Activated T-cell treated with anti-CD3 and anti-CD28 coated beads, Interleukin-2, amount 50 U/mL, for 72 hours (primary cell): ENCODE data around the gene AMOTL2. TPM values are rescaled to one million over a fixed set of nuclear protein-coding genes. Genes with fewer than 3 reads are reported as not detected.

Experiments
- ATAC-seq, 2 donors: fragments of 150-1000 bp; cut with Tn5 transposase; replicated peaks in 1 of 2; 2 replicates each; pipeline ENCODE4 v1.10.0; 2021; ENCODE audit warnings: moderate library complexity in 2 of 2, mild to moderate bottlenecking in 1 of 2
- DNase-seq, 2 donors: peaks; one replicate each; pipeline ENCODE4 v3.0.0; 2021 to 2022; ENCODE audit warnings: mixed read lengths in 1 of 2
- H3K27ac Mint-ChIP-seq: one replicate; pipeline ENCODE4 v1.8.0; 2022; ENCODE audit warnings: mild to moderate bottlenecking, moderate library complexity, mixed read lengths
- H3K27me3 Mint-ChIP-seq: one replicate; pipeline ENCODE4 v1.8.0; 2022; ENCODE audit warnings: low read depth, mixed read lengths
- H3K36me3 Mint-ChIP-seq, 2 donors: one replicate each; pipeline ENCODE4 v1.8.0; 2022; ENCODE audit warnings: mixed read lengths in 2 of 2, mild to moderate bottlenecking in 1 of 2; ENCODE audit not compliant: insufficient read depth in 2 of 2
- H3K4me1 Mint-ChIP-seq: one replicate; pipeline ENCODE4 v1.8.0; 2022; ENCODE audit warnings: low read depth, mixed read lengths
- H3K4me3 Mint-ChIP-seq, 2 donors: one replicate each; pipeline ENCODE4 v1.8.0; 2022; ENCODE audit warnings: mild to moderate bottlenecking in 2 of 2, mixed read lengths in 2 of 2, moderate library complexity in 2 of 2
- H3K9me3 Mint-ChIP-seq, 2 donors: one replicate each; pipeline ENCODE4 v1.8.0; 2022; ENCODE audit warnings: mixed read lengths in 2 of 2
- total RNA-seq, 2 donors: library from RNA; stranded (reverse); gene quantifications; one replicate each; pipeline ENCODE4 v1.2.3, GENCODE V29; 2022

The AMOTL2 gene
- total RNA-seq, 2 donors from 2014 or later = 0.07 TPM; not detected in 1

DNA sequence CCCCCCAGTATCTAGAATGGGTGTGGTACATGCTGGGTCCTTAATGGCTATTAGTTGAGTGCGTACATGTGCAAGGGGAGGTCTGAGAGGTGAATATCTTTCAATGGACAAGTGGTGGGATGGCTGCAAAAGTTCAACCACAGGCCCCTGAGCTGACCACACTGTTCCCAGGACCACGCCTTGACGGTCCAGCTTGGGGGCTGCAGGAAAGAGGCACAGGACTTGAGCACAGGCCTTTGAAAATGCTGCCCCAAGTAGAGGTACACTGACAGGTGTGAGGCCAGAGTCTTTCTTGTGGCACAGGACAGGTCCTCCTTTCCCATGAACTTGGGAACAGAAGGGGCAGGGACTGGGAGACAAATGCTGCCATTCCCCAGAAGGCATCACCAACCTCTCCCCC is 24.0 kb downstream of the AMOTL2 start:
- peaks cover 7% of the 10 kb centered on the region for H3K4me1 Mint-ChIP-seq
- H3K4me3 Mint-ChIP-seq = no peak overlapping the region
- no peak for ATAC-seq
- no peaks in the 10 kb centered on the region for H3K36me3 Mint-ChIP-seq
- H3K27me3 Mint-ChIP-seq = peaks cover 2% of the 10 kb centered on the region
- DNase-seq = no peak
- peaks cover 2 to 3% of the 10 kb centered on the region in 2 donors for H3K9me3 Mint-ChIP-seq
- H3K27ac Mint-ChIP-seq = no peak overlapping the region

DNA sequence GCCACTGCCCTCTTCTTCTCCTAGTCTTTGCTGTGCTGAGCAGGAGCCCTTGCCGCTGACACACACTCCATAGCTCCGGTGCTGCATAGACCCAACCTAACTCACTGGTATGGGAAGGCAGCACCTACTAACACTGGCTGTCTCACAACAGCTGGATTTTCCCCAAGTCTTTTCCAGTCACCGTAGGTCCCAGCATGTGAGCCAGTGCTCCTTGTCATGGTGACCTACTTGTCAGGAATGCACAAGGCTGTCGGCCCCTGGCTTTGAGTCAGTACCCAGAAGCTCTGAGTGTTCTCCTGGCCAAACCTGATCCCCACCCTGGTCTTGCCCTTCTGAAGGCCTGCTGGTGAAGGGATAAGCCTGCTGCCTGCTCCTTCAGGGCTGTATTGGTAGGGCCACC is 25.7 kb downstream of the AMOTL2 start:
- H3K27me3 Mint-ChIP-seq = peaks cover 5% of the 10 kb centered on the region
- H3K4me3 Mint-ChIP-seq = no peak overlapping the region
- ATAC-seq (no peak), DNase-seq (no peak)
- H3K27ac Mint-ChIP-seq = no peak overlapping the region
- no peaks in the 10 kb centered on the region for H3K36me3 Mint-ChIP-seq
- peaks cover 2 to 3% of the 10 kb centered on the region in 2 donors for H3K9me3 Mint-ChIP-seq
- H3K4me1 Mint-ChIP-seq = peaks cover 7% of the 10 kb centered on the region

DNA sequence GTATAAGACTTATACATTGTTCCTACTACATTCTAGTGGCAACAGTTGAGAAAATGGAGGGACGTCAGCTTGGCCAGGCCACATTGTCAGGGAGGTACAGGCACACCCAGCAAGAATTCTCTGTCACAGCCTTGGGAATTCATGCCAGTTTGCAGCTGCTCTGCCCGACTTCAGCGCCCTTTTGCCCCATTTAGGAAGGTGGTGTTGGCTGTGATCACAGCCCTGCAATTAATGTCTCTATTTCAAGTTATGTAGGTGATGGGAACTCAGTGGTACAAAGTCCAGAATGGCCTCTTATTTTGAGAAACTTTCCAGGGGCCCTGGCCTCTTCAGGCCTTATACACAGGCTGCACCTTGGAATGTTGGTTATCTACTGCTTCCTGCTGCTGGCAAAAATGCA is 26.7 kb downstream of the AMOTL2 start:
- no peak overlapping the region for H3K4me3 Mint-ChIP-seq
- peaks cover 5% of the 10 kb centered on the region for H3K27me3 Mint-ChIP-seq
- H3K9me3 Mint-ChIP-seq = peaks cover 2 to 3% of the 10 kb centered on the region in 2 donors
- no peak overlapping the region for H3K27ac Mint-ChIP-seq
- no peaks in the 10 kb centered on the region for H3K36me3 Mint-ChIP-seq
- DNase-seq = no peak
- H3K4me1 Mint-ChIP-seq = peaks cover 7% of the 10 kb centered on the region
- no peak for ATAC-seq

DNA sequence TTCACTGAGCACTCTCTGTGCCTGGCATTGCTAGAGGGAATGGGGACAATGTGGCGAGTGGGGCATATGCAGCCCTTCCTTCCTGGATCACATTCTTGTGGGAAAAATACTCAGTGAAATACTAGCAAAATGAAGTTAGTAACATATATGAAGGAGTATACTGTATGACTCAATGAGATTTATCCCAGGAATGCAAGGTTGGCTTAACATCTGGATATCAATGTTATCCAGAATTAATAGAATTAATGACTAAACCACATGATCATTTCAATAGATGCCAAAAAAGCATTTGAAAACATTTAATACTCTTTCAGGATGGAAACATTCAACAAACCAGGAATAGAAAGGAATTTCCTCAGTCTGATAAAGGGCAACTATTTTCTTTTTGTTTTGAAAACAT is 27.5 kb downstream of the AMOTL2 start:
- DNase-seq (no peak), ATAC-seq (no peak)
- no peak overlapping the region for H3K4me3 Mint-ChIP-seq
- H3K27me3 Mint-ChIP-seq = peaks cover 5% of the 10 kb centered on the region
- peaks cover 1% of the 10 kb centered on the region for H3K4me1 Mint-ChIP-seq
- H3K36me3 Mint-ChIP-seq = no peaks in the 10 kb centered on the region
- H3K9me3 Mint-ChIP-seq = peaks cover 2 to 3% of the 10 kb centered on the region in 2 donors
- H3K27ac Mint-ChIP-seq = no peak overlapping the region

DNA sequence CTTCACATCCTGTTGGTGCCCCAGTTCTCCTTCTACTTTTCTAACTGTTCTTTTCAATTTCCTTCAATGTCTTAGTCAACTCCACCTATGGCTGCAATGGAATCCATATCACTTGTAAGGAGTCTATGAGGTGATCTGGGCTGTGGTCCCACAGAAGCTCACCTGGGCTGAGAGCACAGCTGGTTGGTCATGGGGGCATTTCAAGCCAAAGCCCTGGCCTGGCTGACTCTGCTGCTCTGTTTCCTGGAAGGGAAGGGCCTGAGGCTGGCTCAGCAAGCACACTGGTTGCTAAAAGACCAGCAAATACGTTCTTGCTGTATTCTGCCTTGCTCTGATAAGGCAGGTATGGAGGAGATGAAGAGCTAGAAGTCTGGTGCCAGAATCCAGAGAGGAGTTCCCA is 29.0 kb downstream of the AMOTL2 start:
- Mint-ChIP-seq H3K36me3 (no peaks in the 10 kb centered on the region), H3K27ac (no peak overlapping the region), H3K4me1 (no peaks in the 10 kb centered on the region), H3K27me3 (peaks cover 5% of the 10 kb centered on the region), H3K4me3 (no peak overlapping the region), H3K9me3 (peaks cover 2 to 3% of the 10 kb centered on the region in 2 donors)
- DNase-seq = no peak
- ATAC-seq = no peak

DNA sequence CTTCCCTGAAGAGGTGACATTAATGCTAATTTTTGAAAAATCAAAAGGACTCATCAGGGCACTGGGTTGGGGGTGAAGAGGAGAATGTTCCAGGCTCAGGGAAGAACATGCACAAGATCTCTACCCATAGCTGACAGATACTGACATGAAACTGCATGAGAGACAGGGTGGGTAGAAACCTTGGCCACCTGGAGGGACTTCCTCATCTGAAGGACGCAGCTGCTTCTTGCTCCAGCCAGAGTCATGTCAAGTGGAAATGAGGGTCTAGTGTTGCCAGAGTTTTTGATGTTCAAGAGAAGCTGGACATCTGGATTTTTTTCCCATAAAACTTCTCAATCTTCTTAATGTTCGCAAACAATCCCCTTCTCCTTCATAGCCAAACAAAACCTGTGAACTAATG is 29.7 kb downstream of the AMOTL2 start:
- ATAC-seq = no peak
- Mint-ChIP-seq H3K9me3 (peaks cover 2 to 3% of the 10 kb centered on the region in 2 donors), H3K4me3 (no peak overlapping the region), H3K4me1 (no peaks in the 10 kb centered on the region), H3K36me3 (no peaks in the 10 kb centered on the region), H3K27me3 (peaks cover 5% of the 10 kb centered on the region), H3K27ac (no peak overlapping the region)
- no peak for DNase-seq

DNA sequence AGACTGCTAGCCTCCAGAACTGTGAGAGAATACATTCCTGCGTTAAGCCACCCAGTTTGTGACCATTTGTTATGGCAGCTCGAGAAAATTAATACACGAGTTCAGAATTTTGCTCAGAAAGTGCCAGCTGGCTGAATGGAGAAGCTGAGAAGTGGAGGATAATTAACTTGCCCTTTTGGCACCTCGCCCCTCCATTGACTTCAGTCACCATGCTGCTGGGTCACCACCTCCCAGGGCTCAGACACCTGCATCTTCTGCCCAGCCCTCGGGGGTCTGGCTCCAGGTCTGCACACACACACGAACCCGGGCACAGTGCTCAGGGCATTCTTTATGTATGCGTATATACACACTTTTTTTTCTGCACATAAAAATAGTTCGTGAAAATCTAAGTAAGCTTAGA is 32.0 kb downstream of the AMOTL2 start:
- no peaks in the 10 kb centered on the region for H3K36me3 Mint-ChIP-seq
- H3K4me1 Mint-ChIP-seq = no peaks in the 10 kb centered on the region
- H3K4me3 Mint-ChIP-seq = no peak overlapping the region
- ATAC-seq (no peak), DNase-seq (no peak)
- peaks cover 0 to 3% of the 10 kb centered on the region in 2 donors for H3K9me3 Mint-ChIP-seq
- peaks cover 5% of the 10 kb centered on the region for H3K27me3 Mint-ChIP-seq
- no peak overlapping the region for H3K27ac Mint-ChIP-seq

DNA sequence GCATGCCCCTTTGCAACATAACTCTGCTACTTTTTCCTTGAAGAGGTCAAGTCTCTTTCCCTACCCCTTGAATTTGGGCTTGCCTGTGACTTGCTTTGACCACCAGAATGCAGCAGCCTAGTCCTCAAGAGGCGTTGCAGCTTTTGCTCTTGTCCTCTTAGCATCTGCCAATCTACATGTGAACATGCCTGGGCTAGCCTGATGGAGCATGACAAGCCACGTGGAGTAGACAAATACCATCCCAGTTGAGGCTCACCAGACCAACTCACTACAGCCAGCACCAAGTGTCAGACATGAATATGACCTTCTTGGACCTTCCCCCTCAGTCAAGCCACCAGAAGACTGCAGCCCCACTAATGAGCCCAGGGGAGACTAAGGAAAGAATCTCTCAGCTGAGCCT is 32.9 kb downstream of the AMOTL2 start:
- Mint-ChIP-seq H3K27ac (no peak overlapping the region), H3K9me3 (peaks cover 0 to under 1% of the 10 kb centered on the region in 2 donors), H3K4me1 (no peaks in the 10 kb centered on the region), H3K27me3 (peaks cover 5% of the 10 kb centered on the region), H3K4me3 (no peak overlapping the region), H3K36me3 (no peaks in the 10 kb centered on the region)
- ATAC-seq (no peak), DNase-seq (no peak)

DNA sequence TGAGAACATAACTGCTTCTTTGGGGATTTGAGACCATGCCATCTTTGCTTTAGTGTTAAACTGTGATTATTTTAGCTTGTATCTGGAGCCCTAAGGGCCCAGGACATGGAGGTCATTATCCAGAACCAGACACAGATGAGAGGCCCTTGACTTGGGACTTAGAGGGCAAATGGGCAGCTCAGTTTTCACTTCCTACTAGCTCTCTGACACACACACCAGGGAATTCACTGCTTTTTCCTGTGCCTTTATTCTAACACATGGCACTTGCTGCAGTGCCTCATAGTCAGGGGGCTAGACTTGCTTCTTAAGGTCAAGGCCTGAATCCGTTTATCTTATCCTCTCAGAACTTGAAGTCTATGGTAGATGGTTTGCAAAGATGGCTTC is 33.3 kb downstream of the AMOTL2 start:
- Mint-ChIP-seq H3K27ac (no peak overlapping the region), H3K27me3 (peaks cover 5% of the 10 kb centered on the region), H3K4me3 (no peak overlapping the region), H3K4me1 (no peaks in the 10 kb centered on the region), H3K9me3 (no peaks in the 10 kb centered on the region), H3K36me3 (no peaks in the 10 kb centered on the region)
- no peak for DNase-seq
- ATAC-seq = no peak

DNA sequence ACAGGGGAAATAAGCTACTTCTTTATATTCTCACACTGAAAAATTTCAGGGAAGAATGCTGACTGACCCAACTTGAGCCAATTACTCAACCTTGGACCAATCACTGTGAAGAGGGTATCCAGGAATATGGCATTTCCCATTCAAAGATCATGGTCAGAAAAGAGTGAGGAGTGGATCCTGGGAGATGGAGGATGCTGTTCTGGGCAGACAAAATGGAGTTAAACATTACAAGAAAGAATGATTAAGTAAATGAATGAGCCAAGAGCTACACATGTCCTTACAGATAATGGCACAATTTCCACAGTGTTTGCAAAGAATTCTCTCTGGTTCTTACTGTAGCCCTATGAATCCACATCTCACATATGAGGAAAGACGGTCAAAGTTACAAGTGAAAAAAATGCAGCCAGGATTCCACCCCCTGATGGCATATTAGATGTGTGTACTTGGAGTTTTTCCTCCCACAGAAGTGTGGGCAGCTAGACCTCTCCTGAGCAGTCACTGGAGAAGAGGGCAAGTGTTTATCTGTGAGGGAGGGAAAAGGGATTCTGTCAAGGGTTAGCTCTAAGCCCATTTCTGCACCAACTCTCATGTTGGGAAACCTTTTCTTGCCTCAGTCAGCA is 33.8 kb downstream of the AMOTL2 start:
- ATAC-seq (no peak), DNase-seq (no peak)
- Mint-ChIP-seq H3K4me3 (no peak overlapping the region), H3K36me3 (no peaks in the 10 kb centered on the region), H3K27me3 (peaks cover 5% of the 10 kb centered on the region), H3K9me3 (no peaks in the 10 kb centered on the region), H3K27ac (no peak overlapping the region), H3K4me1 (no peaks in the 10 kb centered on the region)

DNA sequence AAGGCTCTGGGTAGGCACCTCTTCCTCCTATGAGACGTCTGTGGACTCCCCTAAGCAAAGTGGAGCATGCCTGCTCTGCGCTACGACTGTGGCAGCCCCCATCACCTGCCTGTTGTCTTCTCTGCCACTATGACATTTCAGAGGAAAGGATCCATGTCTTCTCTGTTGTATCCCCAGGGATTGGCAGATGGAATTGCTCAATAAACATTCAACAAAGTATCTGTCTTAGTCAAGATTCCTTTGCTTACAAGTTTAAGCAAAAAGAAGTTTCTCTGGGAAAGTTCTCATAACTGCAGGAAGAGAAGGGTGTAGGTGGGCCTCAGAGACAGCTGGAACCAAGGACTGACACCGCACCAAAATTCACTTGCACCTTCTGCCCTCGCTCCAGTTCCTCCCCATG is 34.3 kb downstream of the AMOTL2 start:
- DNase-seq (no peak), ATAC-seq (no peak)
- no peaks in the 10 kb centered on the region for H3K4me1 Mint-ChIP-seq
- H3K27ac Mint-ChIP-seq = peak overlapping the region; percentile 27
- no peak overlapping the region for H3K4me3 Mint-ChIP-seq
- no peaks in the 10 kb centered on the region for H3K27me3 Mint-ChIP-seq
- no peaks in the 10 kb centered on the region for H3K36me3 Mint-ChIP-seq
- H3K9me3 Mint-ChIP-seq = no peaks in the 10 kb centered on the region

DNA sequence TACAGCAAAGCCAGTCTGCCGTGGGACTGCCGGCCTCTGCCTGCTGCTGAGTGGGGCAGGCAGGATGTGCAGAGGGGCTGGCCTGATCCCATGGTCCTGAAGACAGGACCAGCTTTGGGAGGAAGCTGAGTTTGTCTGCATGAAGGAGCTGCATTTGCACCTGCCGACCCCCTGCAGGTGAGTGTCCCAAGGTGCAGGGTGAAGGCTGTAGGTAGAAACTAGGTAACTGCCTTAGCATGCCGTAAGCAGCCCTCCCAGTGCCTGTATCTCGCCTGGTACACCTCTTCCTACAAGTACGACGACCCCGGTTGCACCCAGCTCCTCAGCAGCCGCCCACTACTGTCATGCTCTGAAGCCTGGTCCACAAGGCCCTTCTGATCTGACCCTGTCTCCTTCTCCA is 34.9 kb downstream of the AMOTL2 start:
- H3K9me3 Mint-ChIP-seq = no peaks in the 10 kb centered on the region
- H3K27ac Mint-ChIP-seq = no peak overlapping the region
- H3K4me3 Mint-ChIP-seq = no peak overlapping the region
- no peak for ATAC-seq
- H3K36me3 Mint-ChIP-seq = no peaks in the 10 kb centered on the region
- no peak for DNase-seq
- no peaks in the 10 kb centered on the region for H3K4me1 Mint-ChIP-seq
- H3K27me3 Mint-ChIP-seq = no peaks in the 10 kb centered on the region

DNA sequence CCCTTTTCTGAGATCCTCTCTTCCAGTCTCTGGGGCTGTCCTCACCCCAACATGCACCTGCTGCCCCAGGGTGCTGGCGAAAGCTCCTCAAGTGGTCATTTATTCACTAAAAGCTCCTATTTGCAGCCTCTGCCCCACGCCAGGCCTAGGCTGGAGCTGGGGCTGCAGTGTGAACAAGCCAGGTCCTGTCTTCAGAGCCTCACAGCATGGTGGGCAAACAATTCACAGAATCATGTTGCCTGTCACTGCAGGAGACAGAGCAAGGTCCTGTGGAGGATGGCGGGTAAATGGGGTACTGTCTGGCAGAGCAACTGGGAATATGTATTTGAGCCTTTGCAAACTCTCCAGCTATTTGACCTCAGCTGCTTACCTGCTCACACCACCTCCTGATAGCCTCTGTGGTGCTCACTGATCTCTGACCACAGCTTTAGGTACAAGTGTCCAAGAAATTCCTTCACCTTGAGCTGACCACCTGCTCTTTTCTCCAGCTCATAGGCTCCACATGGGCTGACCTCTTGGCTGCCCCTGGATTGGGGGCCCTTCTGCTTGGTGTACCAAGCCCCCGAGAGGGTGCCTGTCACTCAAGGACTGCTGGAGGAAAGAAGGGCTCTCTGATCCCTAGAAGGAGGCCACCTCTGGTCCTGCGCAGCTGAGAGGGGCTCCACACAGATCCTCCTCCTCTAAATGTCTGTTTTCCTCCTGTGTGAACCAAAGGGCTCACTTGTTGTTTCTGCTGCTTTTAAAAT is 35.6 kb downstream of the AMOTL2 start:
- H3K27ac Mint-ChIP-seq = no peak overlapping the region
- ATAC-seq (no peak), DNase-seq (no peak)
- H3K27me3 Mint-ChIP-seq = no peaks in the 10 kb centered on the region
- H3K9me3 Mint-ChIP-seq = no peaks in the 10 kb centered on the region
- H3K36me3 Mint-ChIP-seq = no peaks in the 10 kb centered on the region
- H3K4me1 Mint-ChIP-seq = no peaks in the 10 kb centered on the region
- no peak overlapping the region for H3K4me3 Mint-ChIP-seq

DNA sequence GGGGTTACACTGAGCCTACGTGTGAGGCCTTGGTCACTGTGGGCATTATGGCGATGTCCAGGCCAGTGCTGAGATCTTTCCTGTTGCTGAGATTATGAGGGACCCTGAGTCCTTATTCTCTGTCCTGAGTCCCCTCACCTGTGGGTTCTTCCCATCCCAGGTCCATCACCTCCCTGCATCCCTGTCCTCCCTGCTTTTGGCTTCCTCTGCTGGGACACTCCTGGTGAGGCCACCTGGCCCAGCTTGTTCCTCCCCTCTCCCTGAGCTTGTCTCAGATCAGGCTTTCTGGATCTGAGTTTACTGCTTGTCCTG is 36.1 kb downstream of the AMOTL2 start:
- Mint-ChIP-seq H3K4me3 (no peak overlapping the region), H3K36me3 (no peaks in the 10 kb centered on the region), H3K4me1 (no peaks in the 10 kb centered on the region), H3K9me3 (no peaks in the 10 kb centered on the region), H3K27ac (no peak overlapping the region), H3K27me3 (no peaks in the 10 kb centered on the region)
- no peak for DNase-seq
- ATAC-seq = no peak
